Endodermal cell (in vitro differentiated cells): ENCODE results near the gene IL36G. TPM values are rescaled to one million over a fixed set of nuclear protein-coding genes. Genes with fewer than 3 reads are reported as not detected.
"Not testable (repeated sequence)": the region's sequence is repeated elsewhere in the genome, so short reads cannot be mapped to it uniquely, and the experiment has no call there.

Experiments
- DNase-seq: peaks from one replicate; pipeline ENCODE4 v3.0.0-alpha.2; 2017
- H3K27ac ChIP-seq: 2 replicates; pipeline ENCODE4 v1.5.1; 2013; ENCODE audit warnings: mild to moderate bottlenecking, low read depth, low read length, moderate library complexity
- H3K27me3 ChIP-seq: 2 replicates; pipeline ENCODE4 v1.6.1; 2013; ENCODE audit warnings: mild to moderate bottlenecking, low read length, moderate library complexity; ENCODE audit not compliant: insufficient read depth, control insufficient read depth, poor library complexity, severe bottlenecking
- H3K36me3 ChIP-seq: 2 replicates; pipeline ENCODE4 v1.7.0; 2013; ENCODE audit warnings: mild to moderate bottlenecking, low read length, moderate library complexity; ENCODE audit not compliant: control insufficient read depth, insufficient read depth
- H3K4me1 ChIP-seq: one replicate; pipeline ENCODE4 v1.7.0; 2013; ENCODE audit warnings: low read length; ENCODE audit not compliant: control insufficient read depth, insufficient read depth
- H3K4me3 ChIP-seq: 2 replicates; pipeline ENCODE4 v1.5.1; 2013; ENCODE audit warnings: mild to moderate bottlenecking, low read length, moderate library complexity
- H3K9ac ChIP-seq: 2 replicates; pipeline ENCODE4 v1.6.1; 2013; ENCODE audit warnings: mild to moderate bottlenecking, low read length, moderate library complexity; ENCODE audit not compliant: poor library complexity, severe bottlenecking; ENCODE audit errors: extremely low read depth
- H3K9me3 ChIP-seq: 2 replicates; pipeline ENCODE4 v1.6.1; 2013; ENCODE audit warnings: mild to moderate bottlenecking, low read length, moderate library complexity; ENCODE audit not compliant: control insufficient read depth
- H3K27ac Mint-ChIP-seq: 2 replicates; pipeline ENCODE4 v1.8.0; 2020; ENCODE audit warnings: mixed read lengths
- H3K27me3 Mint-ChIP-seq: 2 replicates; pipeline ENCODE4 v1.8.0; 2021; ENCODE audit warnings: mild to moderate bottlenecking, mixed read lengths; ENCODE audit not compliant: insufficient read depth
- H3K36me3 Mint-ChIP-seq: 2 replicates; pipeline ENCODE4 v1.8.0; 2020; ENCODE audit warnings: low read depth, mixed read lengths
- H3K4me1 Mint-ChIP-seq: 2 replicates; pipeline ENCODE4 v1.8.0; 2020; ENCODE audit warnings: mixed read lengths
- H3K4me3 Mint-ChIP-seq: 2 replicates; pipeline ENCODE4 v1.8.0; 2020; ENCODE audit warnings: mild to moderate bottlenecking, moderate library complexity, mixed read lengths
- H3K9me3 Mint-ChIP-seq: 2 replicates; pipeline ENCODE4 v1.8.0; 2020; ENCODE audit warnings: mild to moderate bottlenecking, mixed read lengths
- CTCF ChIP-seq: fragments of 200-600 bp; sonication (generic); conservative IDR thresholded peaks from 2 replicates; pipeline ENCODE4 v1.5.0; 2021; ENCODE audit warnings: antibody characterized with exemption, mild to moderate bottlenecking
- WGBS, 2 experiments: methylation state at CpG; one replicate each; pipeline versions ENCODE4 v1.1.5 to v1.1.7; 2013; ENCODE audit warnings: missing lambda C conversion rate in 2 of 2, mixed read lengths in 1 of 2; ENCODE audit not compliant: insufficient coverage in 1 of 2, insufficient read length in 1 of 2; 5-methylcytosine and 5-hydroxymethylcytosine counted together
- long read RNA-seq, 4 experiments: library from polyadenylated mRNA in 2 of 4; library from RNA in 1 of 4; library from capped mRNA in 1 of 4; stranded (forward) in 3 of 4; unstranded in 1 of 4; transcript quantifications; one replicate each; pipeline ENCODE4 v2.0.0, GENCODE V29; 2020 to 2021; ENCODE audit warnings: inconsistent platforms in 1 of 4
- polyA plus RNA-seq, 2 experiments: library from polyadenylated mRNA; stranded (reverse); fragments of 50-300 nt; gene quantifications; one replicate each; pipeline ENCODE4 v1.2.3, GENCODE V29; 2013
- total RNA-seq, 2 donors: library from RNA; stranded (reverse); fragmentation: NEBNext Ultra II Directional in 1 of 2; extraction: Animal tissue kit (Norgen Biotek cat#: 25700) in 1 of 2; gene quantifications; 2 replicates in 1 of 2; 3 replicates in 1 of 2; pipeline ENCODE4 v1.2.1, GENCODE V29; 2021

IL36G gene
- not detected for total RNA-seq
- polyA plus RNA-seq (2013, experiment 1 of 2), result not detected
- 0.29 TPM for polyA plus RNA-seq (2013, experiment 2 of 2)
- long read RNA-seq, experiment 1, result 0 reads
- long read RNA-seq, experiment 2, partial matches to known transcripts, result 0 of 1 reads
- long read RNA-seq, experiment 2, other reads (novel, unspliced or antisense), result 0 of 1 reads
- long read RNA-seq, experiment 3, result 0 reads
- long read RNA-seq, experiment 4, result 0 reads

DNA sequence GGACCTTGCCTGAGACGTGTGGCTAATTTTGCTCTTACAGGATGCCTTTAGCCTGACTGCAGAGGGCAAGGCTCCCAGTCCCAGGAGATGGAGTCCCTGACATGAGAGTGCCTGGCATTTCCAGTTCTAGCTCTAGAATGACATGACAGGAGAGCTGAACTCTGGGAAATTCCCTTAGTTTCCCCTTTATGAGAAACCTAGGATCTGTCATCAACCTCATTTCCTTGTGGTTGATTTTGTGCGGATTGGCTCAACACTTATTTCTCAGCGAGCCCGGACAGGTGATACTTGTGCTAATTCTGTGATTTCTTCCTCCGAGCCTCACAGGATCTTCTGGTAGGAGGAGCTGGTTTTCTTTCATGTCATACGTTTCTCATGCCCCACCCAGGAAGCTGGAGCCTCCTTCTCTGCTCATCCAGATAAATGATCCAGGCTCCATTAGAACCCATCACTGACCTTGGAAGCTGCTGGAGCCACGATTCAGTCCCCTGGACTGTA is at the start of gene IL36G:
IL36G (plus strand) TSS at position 448 of the 498 bp plus-strand sequence. CDS start 633 bp downstream, outside the sequence.
- DNase-seq, result no peak
- H3K9me3 ChIP-seq, result no peaks in the 10 kb centered on the region
- no peak within 1 kb of the TSS for H3K9ac ChIP-seq
- Mint-ChIP-seq H3K4me3 (no peak within 1 kb of the TSS), H3K27me3 (peaks cover 41% of the 10 kb centered on the region), H3K36me3 (no peaks in the 10 kb centered on the region), H3K27ac (no peak within 1 kb of the TSS), H3K9me3 (no peaks in the 10 kb centered on the region), H3K4me1 (peaks cover 11% of the 10 kb centered on the region)
- peaks cover 2% of the 10 kb centered on the region for H3K4me1 ChIP-seq
- H3K36me3 ChIP-seq, result no peaks in the 10 kb centered on the region
- peaks cover 96% of the 10 kb centered on the region for H3K27me3 ChIP-seq
- TF ChIP-seq CTCF, result no peak
- H3K27ac ChIP-seq, result no peak within 1 kb of the TSS
- 87 to 93% methylated on average over 5 to 7 of the region's 7 CpGs for WGBS, 2 experiments
- no peak within 1 kb of the TSS for H3K4me3 ChIP-seq

DNA sequence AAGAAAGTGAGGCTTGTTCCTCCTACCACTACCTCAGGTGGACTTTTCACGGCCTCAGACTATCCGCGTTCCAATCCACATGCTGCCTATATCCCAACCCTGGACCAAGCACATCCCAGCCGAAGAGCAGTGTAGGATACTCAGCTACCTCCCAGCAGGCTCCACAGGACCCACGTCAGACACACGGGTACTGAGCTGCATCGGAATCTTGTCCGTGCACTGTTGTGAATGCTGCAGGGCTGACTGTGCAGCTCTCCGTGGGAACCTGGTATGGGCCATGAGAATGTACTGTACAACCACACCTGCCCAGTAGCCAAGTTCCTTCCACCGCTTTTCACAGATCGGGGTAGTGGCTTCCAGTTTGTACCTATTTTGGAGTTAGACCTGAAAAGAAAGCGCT is 44.5 kb upstream of the IL36G start:
- H3K36me3 ChIP-seq, result no peaks in the 10 kb centered on the region
- no peak overlapping the region for H3K4me3 ChIP-seq
- peaks cover 7% of the 10 kb centered on the region for H3K27me3 ChIP-seq
- no peak for DNase-seq
- Mint-ChIP-seq H3K27ac (no peak overlapping the region), H3K9me3 (no peaks in the 10 kb centered on the region), H3K4me1 (no peaks in the 10 kb centered on the region), H3K27me3 (peaks cover 8% of the 10 kb centered on the region), H3K4me3 (no peak overlapping the region), H3K36me3 (no peaks in the 10 kb centered on the region)
- no peaks in the 10 kb centered on the region for H3K9me3 ChIP-seq
- no peak overlapping the region for H3K27ac ChIP-seq
- WGBS, 2 experiments, result 94 to 95% methylated on average over 11 to 12 of the region's 12 CpGs
- H3K9ac ChIP-seq, result no peak overlapping the region
- H3K4me1 ChIP-seq, result no peaks in the 10 kb centered on the region
- no peak for TF ChIP-seq CTCF

- not testable (repeated sequence) for H3K4me1 Mint-ChIP-seq, H3K4me3 ChIP-seq, H3K27ac Mint-ChIP-seq, DNase-seq, H3K36me3 ChIP-seq, H3K4me3 Mint-ChIP-seq, H3K36me3 Mint-ChIP-seq, H3K27ac ChIP-seq, H3K9me3 ChIP-seq, H3K9ac ChIP-seq, H3K9me3 Mint-ChIP-seq, H3K4me1 ChIP-seq
- H3K27me3 ChIP-seq, result peaks cover 11% of the 10 kb centered on the region
- WGBS, 2 experiments, result 95% methylated on average over 2 of the region's 2 CpGs; no CpG with 5 or more reads in 1 of the 2 experiments
- H3K27me3 Mint-ChIP-seq, result peaks cover 10% of the 10 kb centered on the region
These were observed 43.7 kb upstream of the IL36G start for GRCh38 chr2:112934117-112934516.

DNA sequence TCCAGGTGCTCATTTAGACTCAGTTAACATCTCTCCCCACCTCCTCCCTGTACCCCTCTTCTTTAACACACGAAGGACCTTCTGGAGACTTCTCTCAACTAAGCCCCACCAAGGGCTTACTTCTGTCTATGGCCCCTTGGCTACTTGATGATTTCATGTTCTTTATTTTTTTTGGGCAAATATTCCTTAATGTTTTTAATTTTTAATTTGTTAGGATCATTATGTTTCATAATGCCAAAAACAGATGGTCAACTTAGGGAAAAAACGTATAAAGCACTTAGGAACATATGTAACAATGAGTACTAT is 40.9 kb upstream of the IL36G start:
- no peaks in the 10 kb centered on the region for H3K9me3 Mint-ChIP-seq
- 80% methylated on average over 2 of the region's 2 CpGs; no CpG with 5 or more reads in 1 of the 2 experiments for WGBS, 2 experiments
- H3K9me3 ChIP-seq, result no peaks in the 10 kb centered on the region
- DNase-seq, result no peak
- H3K4me3 ChIP-seq, result no peak overlapping the region
- H3K27ac Mint-ChIP-seq, result no peak overlapping the region
- H3K27me3 Mint-ChIP-seq, result peaks cover 15% of the 10 kb centered on the region
- TF ChIP-seq CTCF, result no peak
- no peaks in the 10 kb centered on the region for H3K4me1 ChIP-seq
- no peak overlapping the region for H3K9ac ChIP-seq
- H3K4me3 Mint-ChIP-seq, result no peak overlapping the region
- no peaks in the 10 kb centered on the region for H3K36me3 ChIP-seq
- no peaks in the 10 kb centered on the region for H3K36me3 Mint-ChIP-seq
- peaks cover 11% of the 10 kb centered on the region for H3K27me3 ChIP-seq
- H3K27ac ChIP-seq, result no peak overlapping the region
- H3K4me1 Mint-ChIP-seq, result no peaks in the 10 kb centered on the region
